Vagina (tissue), 2 donors: ENCODE results near the gene ADGRL3. TPM values are rescaled to one million over a fixed set of nuclear protein-coding genes. Genes with fewer than 3 reads are reported as not detected.

ENCODE experiments used
- DNase-seq, 2 donors: peaks; one replicate each; pipeline ENCODE4 v3.0.0-alpha.2; 2017; ENCODE audit errors: extremely low spot score in 2 of 2
- H3K27ac ChIP-seq: fragments of 200-600 bp; sonication (generic); one replicate; pipeline ENCODE4 v1.5.1; 2019
- H3K27me3 ChIP-seq: fragments of 200-600 bp; sonication (generic); one replicate; pipeline ENCODE4 v1.5.1; 2019
- H3K36me3 ChIP-seq, 2 donors: fragments of 200-600 bp; sonication (generic); one replicate each; pipeline ENCODE4 v1.5.1; 2017 to 2019
- H3K4me1 ChIP-seq: fragments of 200-600 bp; sonication (generic); one replicate; pipeline ENCODE4 v1.5.1; 2019
- H3K4me3 ChIP-seq, 2 donors: fragments of 200-600 bp; sonication (generic); 1 replicate in 1 of 2; 2 replicates in 1 of 2; pipeline ENCODE4 v1.5.1; 2016 to 2019
- H3K9me3 ChIP-seq: fragments of 200-600 bp; sonication (generic); one replicate; pipeline ENCODE4 v1.5.1; 2019
- POLR2A ChIP-seq, 2 donors: fragments of 450-650 bp; IDR thresholded peaks; one replicate each; pipeline ENCODE4 v1.6.1; 2017; ENCODE audit warnings: antibody characterized with exemption in 2 of 2, mild to moderate bottlenecking in 2 of 2, moderate library complexity in 2 of 2
- POLR2AphosphoS5 ChIP-seq, 2 donors: sonication (generic); formaldehyde crosslinking; IDR thresholded peaks; one replicate each; pipeline ENCODE4 v1.9.0; 2017; ENCODE audit warnings: antibody characterized with exemption in 2 of 2, mild to moderate bottlenecking in 2 of 2, low read depth in 1 of 2; ENCODE audit not compliant: insufficient read depth in 1 of 2
- intact Hi-C: fragments of 100-400 bp; cut with DNase I; formaldehyde crosslinking; loops from one replicate; pipeline ENCODE4 v1.15.1; 2023
- total RNA-seq: library from RNA; depleted of rRNA; stranded (reverse); fragments of >200 nt; gene quantifications from one replicate; pipeline ENCODE4 v1.2.3, GENCODE V29; 2016
- TF ChIP-seq, protein P1 (sequence below), 3 experiments: fragments of 450-650 bp in 2 of 3; fragments of 200-600 bp in 1 of 3; sonication (generic) in 1 of 3; IDR thresholded peaks; one replicate each; pipeline ENCODE4 v1.5.1; 2017 to 2019; ENCODE audit warnings: antibody characterized with exemption in 3 of 3, mild to moderate bottlenecking in 2 of 3, moderate library complexity in 2 of 3

Gene ADGRL3
- total RNA-seq, 1 donor from 2014 or later, result 16.9 TPM

DNA sequence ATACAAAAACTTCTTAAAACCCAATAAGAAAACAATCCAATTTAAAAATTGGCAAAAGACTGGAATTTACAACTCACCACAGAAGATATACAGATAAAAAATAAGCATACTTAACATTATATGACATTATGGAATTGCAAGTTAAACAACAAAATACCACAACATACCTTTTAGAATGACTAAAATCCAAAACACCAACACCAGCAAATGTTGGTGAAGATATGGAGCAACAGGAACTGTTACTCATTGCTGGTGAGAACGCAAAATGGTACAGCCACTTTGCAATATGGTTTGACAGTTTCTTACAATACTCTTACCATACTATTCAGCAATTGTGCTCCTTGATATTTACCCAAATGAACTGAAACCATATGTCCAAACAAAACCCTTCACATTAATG, 112.4 kb downstream of the ADGRL3 start:
- DNase-seq, result no peak
- Histone ChIP-seq H3K4me3 (no peak overlapping the region), H3K4me1 (no peaks in the 10 kb centered on the region), H3K9me3 (no peaks in the 10 kb centered on the region), H3K27ac (no peak overlapping the region), H3K27me3 (no peaks in the 10 kb centered on the region), H3K36me3 (no peaks in the 10 kb centered on the region)
- intact Hi-C loops, result no loop called here
- TF ChIP-seq, protein P1, sequence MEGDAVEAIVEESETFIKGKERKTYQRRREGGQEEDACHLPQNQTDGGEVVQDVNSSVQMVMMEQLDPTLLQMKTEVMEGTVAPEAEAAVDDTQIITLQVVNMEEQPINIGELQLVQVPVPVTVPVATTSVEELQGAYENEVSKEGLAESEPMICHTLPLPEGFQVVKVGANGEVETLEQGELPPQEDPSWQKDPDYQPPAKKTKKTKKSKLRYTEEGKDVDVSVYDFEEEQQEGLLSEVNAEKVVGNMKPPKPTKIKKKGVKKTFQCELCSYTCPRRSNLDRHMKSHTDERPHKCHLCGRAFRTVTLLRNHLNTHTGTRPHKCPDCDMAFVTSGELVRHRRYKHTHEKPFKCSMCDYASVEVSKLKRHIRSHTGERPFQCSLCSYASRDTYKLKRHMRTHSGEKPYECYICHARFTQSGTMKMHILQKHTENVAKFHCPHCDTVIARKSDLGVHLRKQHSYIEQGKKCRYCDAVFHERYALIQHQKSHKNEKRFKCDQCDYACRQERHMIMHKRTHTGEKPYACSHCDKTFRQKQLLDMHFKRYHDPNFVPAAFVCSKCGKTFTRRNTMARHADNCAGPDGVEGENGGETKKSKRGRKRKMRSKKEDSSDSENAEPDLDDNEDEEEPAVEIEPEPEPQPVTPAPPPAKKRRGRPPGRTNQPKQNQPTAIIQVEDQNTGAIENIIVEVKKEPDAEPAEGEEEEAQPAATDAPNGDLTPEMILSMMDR (IDR thresholded peaks at IDR 0.05), result no peak
- TF ChIP-seq POLR2A (IDR thresholded peaks at IDR 0.05) (no peak), POLR2AphosphoS5 (IDR thresholded peaks at IDR 0.05; ENCODE audit: insufficient read depth in 1 of 2, low read depth in 1 of 2) (no peak)

DNA sequence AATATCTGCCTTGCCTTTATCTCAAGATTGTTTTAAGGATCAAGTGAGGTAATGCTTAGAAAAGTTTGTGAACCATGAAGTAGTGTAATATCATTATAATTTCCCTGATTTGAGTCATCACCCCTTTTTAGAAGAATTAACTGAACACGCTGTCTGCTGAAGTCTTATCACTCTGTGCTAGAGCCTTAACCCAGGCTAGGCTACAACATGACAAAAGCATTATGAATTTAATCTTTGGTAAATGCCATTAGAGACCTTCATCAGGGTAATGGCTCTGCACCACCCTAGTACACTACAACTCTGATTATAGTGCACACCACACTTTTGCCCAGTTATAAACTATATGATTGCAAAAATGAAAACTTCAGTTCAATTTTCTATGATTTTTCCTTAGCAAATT, 118.3 kb downstream of the ADGRL3 start:
- TF ChIP-seq, protein P1 (IDR thresholded peaks at IDR 0.05), result no peak
- TF ChIP-seq POLR2AphosphoS5 (IDR thresholded peaks at IDR 0.05; ENCODE audit: insufficient read depth in 1 of 2, low read depth in 1 of 2), result no peak
- no peak for TF ChIP-seq POLR2A (IDR thresholded peaks at IDR 0.05)
- Histone ChIP-seq H3K36me3 (no peaks in the 10 kb centered on the region), H3K4me1 (no peaks in the 10 kb centered on the region), H3K27me3 (no peaks in the 10 kb centered on the region), H3K4me3 (no peak overlapping the region), H3K9me3 (no peaks in the 10 kb centered on the region), H3K27ac (no peak overlapping the region)
- no peak for DNase-seq
- intact Hi-C loops, result no loop called here

DNA sequence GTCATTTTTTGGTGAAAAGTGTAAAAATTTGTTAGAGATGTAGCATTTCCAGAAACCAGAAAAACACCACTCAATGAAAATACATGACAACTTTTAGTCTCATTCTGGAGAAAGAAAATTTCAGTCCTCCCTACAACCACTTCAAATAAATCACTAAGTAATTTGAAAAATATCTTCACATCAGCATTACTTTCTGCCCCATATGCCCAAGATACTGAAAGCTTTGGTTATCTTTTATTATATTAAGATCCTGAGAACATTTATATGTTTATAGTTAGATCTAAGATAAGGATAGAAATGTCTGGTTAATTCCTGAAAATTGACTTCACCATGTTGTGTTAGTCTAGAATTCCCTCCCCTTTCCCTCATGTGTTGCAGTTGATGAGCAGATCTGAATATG, 119.0 kb downstream of the ADGRL3 start:
- Histone ChIP-seq H3K4me1 (no peaks in the 10 kb centered on the region), H3K27ac (no peak overlapping the region), H3K4me3 (no peak overlapping the region), H3K27me3 (no peaks in the 10 kb centered on the region), H3K9me3 (no peaks in the 10 kb centered on the region), H3K36me3 (no peaks in the 10 kb centered on the region)
- no peak for DNase-seq
- TF ChIP-seq, protein P1 (IDR thresholded peaks at IDR 0.05), result no peak
- no peak for TF ChIP-seq POLR2A (IDR thresholded peaks at IDR 0.05)
- no peak for TF ChIP-seq POLR2AphosphoS5 (IDR thresholded peaks at IDR 0.05; ENCODE audit: insufficient read depth in 1 of 2, low read depth in 1 of 2)
- intact Hi-C loops, result no loop called here

DNA sequence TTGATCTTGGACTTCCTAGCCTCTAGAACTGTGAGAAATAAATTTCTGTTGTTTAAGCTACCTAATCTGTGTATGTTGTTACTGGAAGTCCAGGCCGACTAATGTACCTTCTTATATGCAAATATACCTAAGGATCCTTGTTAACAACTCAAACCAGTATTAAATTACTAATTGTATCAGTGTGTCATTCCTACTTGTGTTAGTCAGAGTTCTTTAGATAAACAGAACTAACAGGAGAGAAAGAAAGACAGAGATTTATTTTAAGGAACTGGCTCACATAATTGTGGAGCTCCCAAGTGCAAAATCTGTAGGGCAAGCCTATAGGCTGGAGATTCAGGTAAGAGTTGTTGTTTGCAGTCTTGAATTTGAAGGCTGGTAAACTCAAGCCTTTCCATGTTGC, 120.0 kb downstream of the ADGRL3 start:
- no peaks in the 10 kb centered on the region for H3K27me3 ChIP-seq
- TF ChIP-seq, protein P1 (IDR thresholded peaks at IDR 0.05), result no peak
- no peak for TF ChIP-seq POLR2AphosphoS5 (IDR thresholded peaks at IDR 0.05; ENCODE audit: insufficient read depth in 1 of 2, low read depth in 1 of 2)
- no peak for TF ChIP-seq POLR2A (IDR thresholded peaks at IDR 0.05)
- intact Hi-C loops, result no loop called here
- H3K9me3 ChIP-seq, result no peaks in the 10 kb centered on the region
- H3K4me3 ChIP-seq, result no peak overlapping the region
- no peaks in the 10 kb centered on the region for H3K36me3 ChIP-seq
- H3K27ac ChIP-seq, result no peak overlapping the region
- H3K4me1 ChIP-seq, result no peaks in the 10 kb centered on the region
- no peak for DNase-seq

DNA sequence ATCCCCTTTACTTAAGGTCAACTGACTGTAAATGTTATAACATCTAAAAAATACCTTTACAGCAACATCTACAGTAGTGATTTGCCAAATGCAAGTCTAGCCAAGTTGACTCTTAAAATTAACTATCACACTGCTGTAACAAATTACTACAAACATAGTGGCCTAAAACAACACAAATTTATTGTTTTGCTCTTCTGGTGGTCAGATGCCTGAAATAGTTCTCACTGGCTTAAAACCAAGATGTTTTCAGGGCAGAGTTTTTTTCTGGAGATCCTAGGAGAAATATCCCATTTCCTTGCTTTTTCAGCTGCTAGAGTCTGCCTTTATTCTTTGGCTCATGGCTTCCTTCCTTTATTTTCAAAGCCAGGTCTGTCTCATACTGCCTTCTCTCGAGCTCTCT, 120.5 kb downstream of the ADGRL3 start:
- H3K27ac ChIP-seq, result no peak overlapping the region
- DNase-seq, result no peak
- no peaks in the 10 kb centered on the region for H3K4me1 ChIP-seq
- H3K27me3 ChIP-seq, result no peaks in the 10 kb centered on the region
- intact Hi-C loops, result no loop called here
- H3K36me3 ChIP-seq, result no peaks in the 10 kb centered on the region
- no peak overlapping the region for H3K4me3 ChIP-seq
- TF ChIP-seq POLR2AphosphoS5 (IDR thresholded peaks at IDR 0.05; ENCODE audit: insufficient read depth in 1 of 2, low read depth in 1 of 2) (no peak), POLR2A (IDR thresholded peaks at IDR 0.05) (no peak)
- TF ChIP-seq, protein P1 (IDR thresholded peaks at IDR 0.05), result no peak
- no peaks in the 10 kb centered on the region for H3K9me3 ChIP-seq
